Activated T-cell treated with anti-CD3 and anti-CD28 coated beads, Interleukin-2, amount 50 U/mL, for 1 hour (primary cell): Measurements from ENCODE around the gene TPRA1.
A peak's percentile ranks its signal among the peaks of the same experiment; 100 is the strongest.

Source experiments
- DNase-seq: peaks from one replicate; pipeline ENCODE4 v3.0.0-alpha.2; 2020

TPRA1 gene

DNA sequence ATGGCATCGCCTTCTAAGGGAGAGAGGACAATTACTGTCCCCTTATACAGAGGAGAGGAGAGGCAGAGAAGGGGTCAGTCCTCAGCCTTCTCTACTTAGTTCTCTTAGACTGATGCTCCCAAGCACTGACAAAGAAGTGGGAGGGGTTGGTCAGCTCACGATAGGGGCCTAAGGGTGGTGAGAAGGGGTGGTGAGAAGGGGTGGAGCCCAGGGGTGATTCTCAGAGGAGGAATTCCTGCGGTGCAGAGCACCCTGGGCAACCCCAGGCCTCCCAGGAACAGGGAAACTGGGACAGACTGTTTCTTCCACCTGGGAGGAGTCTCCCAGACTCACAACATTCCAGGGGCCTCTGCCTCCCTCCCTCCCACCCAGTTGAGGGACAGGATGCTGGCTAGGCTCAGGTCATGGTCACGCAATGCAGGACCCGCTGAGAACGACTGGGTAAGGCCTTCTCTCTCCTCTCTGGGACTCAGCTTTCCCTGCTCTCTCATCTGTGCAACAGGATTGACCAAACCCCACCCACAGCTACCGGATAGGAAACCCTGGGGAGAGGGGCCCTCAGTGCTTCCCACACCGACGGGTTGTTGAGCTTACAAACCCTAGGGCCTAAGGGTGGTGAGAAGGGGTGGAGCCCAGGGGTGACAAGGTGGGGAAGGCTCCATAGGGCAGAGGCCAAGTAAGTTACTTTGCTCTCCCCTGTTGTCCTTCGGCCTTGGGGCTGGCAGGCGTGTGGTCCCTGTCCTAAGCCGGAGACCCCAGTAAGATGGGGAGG lies 1.5 kb downstream of the TPRA1 start:
- peak; percentile 30 for DNase-seq

GRCh38 chr3:127587876-127588275 lies 2.7 kb downstream of the TPRA1 start:
- DNase-seq, result no peak

DNA sequence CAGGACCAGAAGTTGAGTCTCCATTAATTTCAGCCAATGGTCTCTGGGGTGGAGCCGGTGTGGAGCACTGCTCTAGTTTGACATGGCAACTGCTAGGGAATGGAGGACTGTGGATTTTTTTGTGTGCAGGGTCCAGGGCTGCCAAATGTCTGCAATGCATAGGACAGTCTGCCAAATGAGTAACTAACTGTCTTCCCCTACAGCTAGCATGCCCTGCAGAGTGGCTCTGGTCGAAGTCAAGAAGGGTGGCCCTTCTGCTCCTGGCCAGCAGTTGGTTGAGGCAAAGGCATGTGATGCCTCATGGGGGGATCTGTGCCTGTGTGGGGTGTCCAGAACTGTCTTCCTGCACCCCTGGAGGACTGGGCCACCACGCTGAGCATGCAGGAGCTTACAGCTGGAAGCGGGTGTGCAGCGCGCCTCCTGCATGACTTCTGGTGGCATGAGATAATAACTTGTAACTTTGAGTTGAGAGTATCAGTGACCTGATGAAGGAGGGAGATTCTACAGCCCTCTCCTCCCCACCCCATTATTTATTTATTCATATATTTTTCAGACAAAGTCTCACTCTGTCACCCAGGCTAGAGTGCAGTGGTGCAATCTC lies 4.6 kb downstream of the TPRA1 start:
- DNase-seq, result no peak

DNA sequence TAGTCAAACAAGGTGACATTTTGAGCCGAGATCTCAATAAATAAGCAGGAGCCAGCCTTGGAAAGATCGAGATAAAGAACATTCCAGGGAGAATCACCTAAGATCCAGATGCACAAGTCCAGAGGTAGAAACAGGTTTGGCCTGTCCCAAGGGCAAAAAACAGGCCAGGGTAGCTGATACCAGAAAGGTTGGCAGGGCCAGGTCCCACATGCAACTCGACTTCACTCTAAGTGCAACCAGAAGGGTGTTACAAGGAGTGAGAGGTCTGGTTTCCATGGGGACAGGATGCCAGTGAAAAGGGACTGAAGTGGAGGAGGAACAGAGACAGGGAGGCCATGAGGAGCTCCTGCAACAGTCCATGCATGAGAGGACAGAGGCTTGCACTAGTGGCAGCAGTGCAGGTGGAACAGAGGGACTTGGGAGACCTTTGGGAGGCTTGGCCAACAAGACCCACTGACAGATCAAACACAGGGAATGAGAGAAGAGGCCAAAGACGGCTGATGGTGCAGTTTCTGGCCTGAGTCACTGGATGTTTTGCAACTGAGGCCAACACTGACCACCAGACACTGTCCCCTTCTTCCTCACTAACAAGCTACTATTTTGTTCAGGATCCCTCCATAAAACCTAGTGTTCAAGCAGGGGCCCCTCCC lies 5.2 kb downstream of the TPRA1 start:
- no peak for DNase-seq

DNA sequence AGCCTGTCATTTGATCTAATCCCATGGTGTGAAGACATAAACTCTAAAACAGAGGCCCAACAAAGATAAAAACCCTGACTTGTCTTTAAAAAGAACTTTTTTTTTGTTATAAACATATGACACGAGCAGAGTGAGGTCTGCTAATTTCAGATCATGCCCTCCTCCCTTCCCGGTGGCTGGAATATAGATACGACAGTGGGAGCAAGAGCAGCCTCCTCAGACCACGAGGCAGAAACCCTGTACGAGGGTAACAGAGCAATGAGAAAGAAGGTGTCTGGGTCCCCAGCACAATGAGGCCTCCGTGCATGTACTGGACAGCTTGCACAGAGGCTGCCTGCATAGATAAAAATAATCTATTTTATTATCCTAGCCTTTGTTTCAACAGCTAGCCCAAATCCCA lies 5.8 kb downstream of the TPRA1 start:
- DNase-seq, result no peak

- no peak for DNase-seq
These were observed 10.0 kb downstream of the TPRA1 start for GRCh38 chr3:127580327-127581060.

- no peak for DNase-seq
These were observed 11.7 kb downstream of the TPRA1 start for GRCh38 chr3:127578802-127579201.

DNA sequence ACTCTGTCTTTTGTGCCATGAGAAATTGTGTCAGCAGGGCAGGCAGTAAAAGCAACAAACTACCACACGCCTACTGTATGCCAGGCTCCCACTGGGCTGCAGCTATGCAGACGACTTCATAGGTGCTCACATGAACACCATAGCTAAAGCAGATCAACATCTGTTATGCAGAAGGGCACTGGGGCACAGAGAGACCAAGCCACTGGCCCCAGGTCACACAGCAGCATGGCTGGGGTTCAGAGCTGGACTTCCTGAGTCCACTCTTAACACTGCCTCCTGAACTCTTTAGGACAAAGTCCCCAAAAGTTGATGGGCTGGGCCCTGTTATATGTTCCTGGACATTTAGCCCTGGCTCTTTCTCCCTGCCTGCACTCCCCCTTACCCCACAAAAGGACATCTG lies 12.4 kb downstream of the TPRA1 start:
- no peak for DNase-seq

GRCh38 chr3:127577448-127577847 lies 13.1 kb downstream of the TPRA1 start:
- no peak for DNase-seq

DNA sequence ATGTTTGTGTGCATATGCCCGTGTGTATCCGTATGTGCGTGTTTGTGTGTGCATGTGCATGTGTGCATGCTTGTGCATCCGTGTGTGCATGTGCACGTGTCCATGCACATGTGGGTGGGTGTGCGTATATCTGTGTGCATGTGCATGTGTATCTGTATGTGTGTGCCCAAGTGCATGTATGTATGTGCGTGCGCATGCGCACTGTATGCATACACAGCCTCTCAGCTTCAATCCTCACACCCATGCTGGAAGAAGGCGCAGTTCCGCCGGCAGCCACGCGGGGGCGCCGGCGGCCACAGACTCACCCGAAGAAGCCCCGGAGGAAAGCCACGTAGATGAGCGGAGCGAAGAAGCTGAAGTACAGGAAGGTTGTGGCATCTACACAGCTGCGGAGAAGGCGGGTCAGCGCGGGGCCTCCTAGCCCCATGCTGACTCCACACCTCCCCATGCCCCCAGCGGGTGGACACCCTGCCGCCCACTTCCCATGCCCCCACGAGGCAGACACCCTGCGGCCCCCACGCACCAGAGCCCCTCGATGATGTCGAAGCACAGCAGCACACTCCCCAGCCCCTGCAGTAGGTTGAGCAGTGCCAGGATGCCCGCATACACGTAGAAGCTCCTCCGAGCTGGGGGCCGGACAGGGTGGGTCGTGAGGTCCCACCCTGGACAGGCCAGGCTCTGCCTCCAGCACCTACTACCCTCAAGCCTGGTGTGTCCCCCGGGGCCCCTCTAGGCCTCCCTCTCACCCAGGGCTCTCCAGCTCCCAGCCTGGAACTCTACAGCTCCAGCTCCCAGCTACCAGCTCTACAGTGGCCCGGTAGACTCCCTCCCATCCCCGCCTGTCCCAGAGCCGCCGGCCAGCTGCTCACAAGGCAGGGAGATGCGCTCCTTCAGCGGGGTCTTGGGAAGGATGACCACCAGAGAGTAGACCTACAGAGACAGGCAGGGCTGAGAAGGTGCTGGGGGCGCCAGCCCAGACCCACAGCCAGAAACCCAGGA lies 15.4 kb downstream of the TPRA1 start:
- peak; percentile 89 for DNase-seq

- DNase-seq, result no peak
These were observed 16.6 kb downstream of the TPRA1 start for GRCh38 chr3:127573912-127574311.

DNA sequence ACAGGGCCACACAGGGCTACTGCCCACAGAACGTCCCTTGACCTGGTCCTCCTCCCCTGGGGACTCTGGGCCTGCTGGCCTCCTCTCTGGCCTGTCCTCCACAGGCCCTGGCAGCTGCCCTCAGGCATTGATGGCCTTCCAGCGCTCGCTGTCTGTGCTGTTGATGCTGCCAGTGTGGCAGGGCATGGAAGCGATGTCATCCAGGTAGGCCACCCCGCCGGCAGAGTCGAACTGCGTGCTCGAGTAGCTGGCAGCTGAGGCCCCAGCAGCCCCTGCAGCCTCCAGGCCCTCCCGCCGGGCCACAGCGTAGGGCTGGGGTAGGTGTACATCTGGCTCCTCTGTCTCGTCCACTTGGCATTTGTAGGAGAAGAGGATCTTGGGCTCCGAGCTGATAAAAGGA lies 17.1 kb downstream of the TPRA1 start:
- DNase-seq, result no peak

GRCh38 chr3:127572735-127573134 lies 17.8 kb downstream of the TPRA1 start:
- no peak for DNase-seq

GRCh38 chr3:127572186-127572585 lies 18.3 kb downstream of the TPRA1 start:
- DNase-seq, result no peak

- DNase-seq, result no peak
These were observed 20.0 kb downstream of the TPRA1 start for GRCh38 chr3:127570520-127570919.

GRCh38 chr3:127569160-127569559 lies 21.4 kb downstream of the TPRA1 start:
- no peak for DNase-seq

DNA sequence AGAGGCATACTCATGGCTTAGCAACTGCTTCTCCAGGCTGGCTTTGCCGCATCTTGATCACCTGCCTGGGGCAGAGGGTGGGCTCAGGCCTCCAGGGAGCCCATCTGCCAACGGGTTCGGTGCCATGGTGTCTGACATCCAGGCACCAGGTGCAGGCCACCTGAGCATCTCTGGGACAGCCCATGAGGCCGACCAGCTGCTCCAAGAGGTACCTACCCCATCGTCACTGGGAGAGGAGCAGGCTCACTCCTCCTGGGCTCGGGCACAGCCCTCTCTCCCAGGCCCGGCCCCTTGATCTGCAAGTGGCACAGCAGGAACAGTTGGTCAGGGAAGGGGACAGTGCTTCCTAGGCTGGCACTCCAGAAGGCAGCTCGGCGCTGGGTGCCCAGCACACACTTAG lies 21.9 kb downstream of the TPRA1 start:
- DNase-seq, result no peak

GRCh38 chr3:127566833-127567232 lies 23.7 kb downstream of the TPRA1 start:
- DNase-seq, result no peak

GRCh38 chr3:127565711-127566110 lies 24.8 kb downstream of the TPRA1 start:
- no peak for DNase-seq

DNA sequence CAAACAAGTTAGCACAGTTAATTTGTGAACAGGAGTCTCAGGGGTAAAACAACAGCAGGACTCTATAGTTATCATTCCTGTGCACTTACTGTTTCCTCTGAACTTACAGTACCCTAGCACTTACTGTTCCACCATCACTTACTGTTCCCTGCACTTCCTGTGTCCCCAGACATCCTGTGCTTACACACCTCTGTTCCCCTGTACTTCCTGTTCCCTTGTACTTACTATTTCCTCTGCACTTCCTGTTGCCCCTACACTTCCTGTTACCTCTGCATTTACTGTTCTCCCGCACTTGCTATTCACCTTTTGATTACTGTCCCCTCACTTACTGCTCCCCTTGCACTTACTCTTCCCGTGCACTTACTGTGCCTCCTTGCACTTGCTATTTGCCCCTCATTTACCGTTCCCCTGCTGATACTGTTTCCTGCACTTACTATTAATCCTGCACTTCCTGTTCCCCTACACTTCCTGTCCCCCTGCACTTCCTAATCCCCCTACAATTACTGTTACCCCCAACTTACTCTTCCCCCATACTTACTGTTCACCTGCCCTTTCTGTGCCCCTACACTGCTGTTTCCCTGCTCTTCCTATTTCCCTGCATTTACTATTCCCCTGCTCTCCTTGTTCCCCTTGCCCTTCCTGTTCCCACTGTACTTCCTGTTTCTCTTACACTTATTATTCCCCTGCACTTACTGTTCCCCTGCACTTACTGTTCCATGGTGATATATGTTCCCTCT lies 30.3 kb downstream of the TPRA1 start:
- DNase-seq, result no peak

DNA sequence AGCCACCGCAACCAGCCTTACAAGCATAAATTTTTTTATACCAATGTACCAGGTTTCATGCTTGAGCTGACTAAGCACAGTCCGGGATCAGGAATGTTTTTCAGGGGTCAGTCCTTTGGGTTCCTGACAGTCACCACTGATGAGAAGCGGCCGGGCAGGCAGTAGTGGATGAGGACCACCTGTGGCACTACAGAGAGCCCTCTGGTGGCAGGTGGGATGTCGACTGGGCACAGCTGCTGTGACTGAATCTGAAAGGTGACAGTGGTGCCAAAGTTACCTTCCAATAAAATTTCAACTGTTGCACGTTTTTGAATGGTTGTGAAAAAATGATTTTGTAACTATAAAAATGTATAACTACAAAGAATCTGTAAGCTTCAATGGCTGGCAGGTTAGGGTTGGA lies 34.0 kb downstream of the TPRA1 start:
- DNase-seq, result no peak

- no peak for DNase-seq
These were observed 35.4 kb downstream of the TPRA1 start for GRCh38 chr3:127555108-127555507.
